K562 (cell line): Measurements from ENCODE around the gene CCSER1. TPM values are rescaled to one million over a fixed set of nuclear protein-coding genes. Genes with fewer than 3 reads are reported as not detected.

Experiments used
- ATAC-seq: fragments of 200-7000 bp; cut with Tn5 transposase; 3 replicates; pipeline ENCODE4 v1.9.1; 2020; ENCODE audit warnings: moderate library complexity
- BruUV-seq: library from RNA; stranded (reverse); fragments of 400-500 nt; replicated peaks from 2 replicates; lab custom pipeline; 2021; lab: Mats Ljungman, UMichigan
- CTCF ChIA-PET: fragments of 300-600 bp; formaldehyde crosslinking; extraction: SDS; loops from one replicate; lab custom pipeline; 2021; ENCODE audit warnings: low intra/inter-chr PET ratio; lab: Yijun Ruan, JAX
- POLR2A ChIA-PET: fragments of 300-600, 350-650 bp; sonication (Branson Sonifier 250); formaldehyde crosslinking; extraction: SDS; loops from one replicate; lab custom pipeline; 2021; ENCODE audit warnings: antibody characterized with exemption, inconsistent platforms; lab: Yijun Ruan, JAX
- DNase-seq, 4 experiments: peaks; one replicate each; pipeline versions ENCODE4 v3.0.0 to v3.0.0-alpha.2; 2011 to 2018; ENCODE audit warnings: low spot score in 3 of 4, mixed read lengths in 3 of 4; ENCODE audit errors: extremely low read depth in 1 of 4
- FAIRE-seq: peaks from 2 replicates; lab custom pipeline; 2011; peaks lifted over from hg19 to GRCh38; lab: Jason Lieb, UNC
- H2AFZ ChIP-seq: 2 replicates; pipeline ENCODE4 v1.6.0; 2011; ENCODE audit warnings: low read depth, low read length, control low read depth, inconsistent platforms
- H3K27ac ChIP-seq: fragments of 200-600 bp; 3 replicates; pipeline ENCODE4 v1.8.0; 2011; ENCODE audit warnings: low read depth, mild to moderate bottlenecking, control low read depth, inconsistent platforms, low read length, moderate library complexity, mixed read lengths; ENCODE audit errors: extremely low read depth
- H3K27me3 ChIP-seq, 2 experiments: fragments of 300-600 bp in 1 of 2; 2 replicates in 1 of 2; 3 replicates in 1 of 2; pipeline versions ENCODE4 v1.6.0 to v1.8.0; 2011; ENCODE audit warnings: inconsistent platforms in 2 of 2, low read length in 2 of 2, mild to moderate bottlenecking in 1 of 2, mixed read lengths in 1 of 2, moderate library complexity in 1 of 2; ENCODE audit not compliant: control insufficient read depth in 2 of 2, insufficient read depth in 2 of 2
- H3K36me3 ChIP-seq: fragments of 300-600 bp; 3 replicates; pipeline ENCODE4 v1.8.0; 2011; ENCODE audit warnings: mild to moderate bottlenecking, low read length, inconsistent platforms; ENCODE audit not compliant: control insufficient read depth, insufficient read depth
- H3K4me1 ChIP-seq, 2 experiments: fragments of 200-600 bp in 1 of 2; replicated peaks in 1 of 2; 2 replicates in 1 of 2; 3 replicates in 1 of 2; pipeline versions ENCODE4 v1.5.1 to v1.8.0; 2011; ENCODE audit warnings: inconsistent platforms in 2 of 2, low read length in 2 of 2, mild to moderate bottlenecking in 1 of 2, mixed read lengths in 1 of 2, moderate library complexity in 1 of 2; ENCODE audit not compliant: control insufficient read depth in 2 of 2, insufficient read depth in 2 of 2
- H3K4me2 ChIP-seq: 2 replicates; pipeline ENCODE4 v1.6.1; 2011; ENCODE audit warnings: low read length, control low read depth, inconsistent platforms, mixed read lengths; ENCODE audit not compliant: insufficient read depth
- H3K4me3 ChIP-seq: fragments of 200-600 bp; sonication (generic), shearing (Covaris generic); 2 replicates; pipeline ENCODE4 v1.5.1; 2016; ENCODE audit warnings: control low read depth, inconsistent platforms
- H3K79me2 ChIP-seq: fragments of 200-600 bp; 3 replicates; pipeline ENCODE4 v1.8.0; 2011; ENCODE audit warnings: low read length, inconsistent platforms; ENCODE audit not compliant: control insufficient read depth, insufficient read depth
- H3K9ac ChIP-seq, 2 experiments: 2 replicates each; pipeline versions ENCODE4 v1.6.0 to v1.6.1; 2011; ENCODE audit warnings: low read depth in 2 of 2, low read length in 2 of 2, control low read depth in 1 of 2, inconsistent platforms in 1 of 2, mild to moderate bottlenecking in 1 of 2, mixed read lengths in 1 of 2; ENCODE audit not compliant: insufficient read depth in 1 of 2
- H3K9me1 ChIP-seq: one replicate; pipeline ENCODE4 v1.6.0; 2011; ENCODE audit warnings: inconsistent platforms, mild to moderate bottlenecking, low read length, moderate library complexity; ENCODE audit not compliant: control insufficient read depth, insufficient read depth
- H3K9me3 ChIP-seq: replicated peaks from 2 replicates; pipeline ENCODE4 v1.5.1; 2011; ENCODE audit warnings: low read depth, low read length, inconsistent platforms; ENCODE audit not compliant: control insufficient read depth, insufficient read depth
- H4K20me1 ChIP-seq: replicated peaks from 2 replicates; pipeline ENCODE4 v1.6.1; 2011; ENCODE audit warnings: low read length, inconsistent platforms, mixed read lengths; ENCODE audit not compliant: control insufficient read depth, insufficient read depth
- CAMTA2 ChIP-seq: fragments of 250-450 bp; sonication (Bioruptor Pico); conservative IDR thresholded peaks from 2 replicates; pipeline ENCODE4 v1.5.1; 2022
- CBFA2T2 ChIP-seq: fragments of 450-650 bp; conservative IDR thresholded peaks from 2 replicates; pipeline ENCODE4 v1.6.1; 2017; ENCODE audit warnings: mild to moderate bottlenecking
- MYBL2 ChIP-seq, 2 experiments: fragments of 450-650 bp in 1 of 2; sonication (generic) in 1 of 2; formaldehyde crosslinking in 1 of 2; IDR thresholded peaks; 2 replicates each; pipeline versions ENCODE4 v1.6.1 to v1.8.1; 2017 to 2022; ENCODE audit warnings: borderline replicate concordance in 1 of 2, inconsistent platforms in 1 of 2, low read depth in 1 of 2, mild to moderate bottlenecking in 1 of 2, missing genetic modification reagents in 1 of 2, moderate library complexity in 1 of 2
- ZBTB49 ChIP-seq: sonication (generic); formaldehyde crosslinking; IDR thresholded peaks from 2 replicates; pipeline ENCODE4 v1.8.0; 2022; ENCODE audit warnings: missing genetic modification reagents, mild to moderate bottlenecking, borderline replicate concordance
- WGBS: fragments of 100-300 bp; shearing (Covaris generic); methylation state at CpG from one replicate; pipeline ENCODE4 v1.1.6; 2016; ENCODE audit warnings: low coverage, mixed read lengths; ENCODE audit not compliant: insufficient coverage; ENCODE audit errors: missing lambda C conversion rate; 5-methylcytosine and 5-hydroxymethylcytosine counted together
- in situ Hi-C: fragments of 300-500 bp; cut with MboI; formaldehyde crosslinking; loops from 4 replicates; pipeline ENCODE4 v1.15.0; 2018; ENCODE audit warnings: inconsistent platforms, mixed read lengths
- intact Hi-C: fragments of 100-400 bp; cut with micrococcal nuclease; formaldehyde crosslinking; loops from 2 replicates; pipeline ENCODE4 v1.14.2; 2022
- polyA plus RNA-seq, 8 experiments: library from polyadenylated mRNA; depleted of rRNA in 4 of 8; stranded (reverse) in 5 of 8; unstranded in 3 of 8; fragments of >200 nt; fragmentation: Nextera tagmentation in 2 of 8; fragmentation: Illumina TruSeq in 1 of 8; extraction: Ambion mirVana in 2 of 8; extraction: Trizol in 1 of 8; gene quantifications; 2 replicates each; pipeline versions ENCODE4 v1.2.1 to v1.2.3, GENCODE V29; 2011 to 2014; ENCODE audit warnings: inconsistent platforms in 1 of 8, missing spikeins in 1 of 8
- total RNA-seq, 7 experiments: library from RNA; depleted of rRNA in 6 of 7; stranded (reverse); fragments of >200 nt in 6 of 7; fragmentation: Illumina TruSeq in 2 of 7; extraction: Trizol in 2 of 7; gene quantifications; 2 replicates each; pipeline versions ENCODE4 v1.2.1 to v1.2.3, GENCODE V29; 2011 to 2021; ENCODE audit warnings: low replicate concordance in 1 of 7

CCSER1 gene
- total and polyA plus RNA-seq, 9 of the 15 experiments (the other 6 are each of a cell fraction or from before 2014, with no cell fraction given): not detected

DNA sequence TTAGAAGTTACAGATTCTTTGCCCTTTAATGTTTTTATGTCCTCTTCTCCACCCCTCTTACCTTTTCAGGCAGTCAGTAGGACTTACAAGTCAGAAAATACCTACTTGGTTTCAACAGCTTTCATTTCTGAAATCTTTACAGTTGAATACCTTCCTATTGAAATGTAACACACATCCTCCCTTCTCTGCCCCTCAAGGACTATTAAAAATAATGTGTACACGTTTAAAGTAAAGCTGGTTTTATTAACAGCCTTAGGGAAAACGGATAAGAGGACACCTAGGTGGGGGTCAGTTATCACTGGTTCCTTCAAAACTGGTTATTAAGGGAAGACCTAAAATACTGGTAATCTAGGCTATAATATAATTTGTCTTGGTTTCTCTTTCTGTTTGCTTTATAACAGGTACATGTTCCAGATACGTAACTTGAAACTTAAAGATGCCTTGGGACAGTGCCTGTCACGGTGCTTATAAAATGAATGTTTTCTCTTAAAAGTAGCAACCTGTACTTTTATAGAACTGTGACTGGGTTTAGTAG, 1.8 kb downstream of the CCSER1 start:
- H3K36me3 ChIP-seq: no peaks in the 10 kb centered on the region
- no peak overlapping the region for H3K9ac ChIP-seq
- POLR2A ChIA-PET: no interaction called here
- intact Hi-C loops: no loop called here
- TF ChIP-seq MYBL2 (IDR thresholded peaks at IDR 0.05; ENCODE audit: low read depth) (no peak), MYBL2 (CRISPR knock-in tag; IDR thresholded peaks at IDR 0.05; ENCODE audit: borderline replicate concordance) (no peak), CAMTA2 (CRISPR knock-in tag) (no peak), CBFA2T2 (no peak), ZBTB49 (no peak)
- TF ChIP-seq, all 486 proteins: peak for 0
- BruUV-seq: no TSS peak
- no peak overlapping the region for H2AFZ ChIP-seq
- ATAC-seq (no peak), DNase-seq (no peak), FAIRE-seq (no peak)
- H3K9me3 ChIP-seq: no peaks in the 10 kb centered on the region
- H3K79me2 ChIP-seq: no peaks in the 10 kb centered on the region
- no peaks in the 10 kb centered on the region for H3K4me1 ChIP-seq
- H3K4me2 ChIP-seq: no peak overlapping the region
- in situ Hi-C loops: no loop called here
- H3K4me3 ChIP-seq: no peak overlapping the region
- H4K20me1 ChIP-seq: no peaks in the 10 kb centered on the region
- no peaks in the 10 kb centered on the region for H3K9me1 ChIP-seq
- WGBS: 0% methylated on average over 4 of the region's 4 CpGs
- no peaks in the 10 kb centered on the region for H3K27me3 ChIP-seq
- no peak overlapping the region for H3K27ac ChIP-seq
- CTCF ChIA-PET: no interaction called here
